NCI-H2081 (cell line): Measurements from ENCODE around the gene SPCS1.

Experiments used
- DNase-seq, 2 experiments: peaks; one replicate each; lab custom pipeline; 2025; lab: John Stamatoyannopoulos, UW

Gene SPCS1

DNA sequence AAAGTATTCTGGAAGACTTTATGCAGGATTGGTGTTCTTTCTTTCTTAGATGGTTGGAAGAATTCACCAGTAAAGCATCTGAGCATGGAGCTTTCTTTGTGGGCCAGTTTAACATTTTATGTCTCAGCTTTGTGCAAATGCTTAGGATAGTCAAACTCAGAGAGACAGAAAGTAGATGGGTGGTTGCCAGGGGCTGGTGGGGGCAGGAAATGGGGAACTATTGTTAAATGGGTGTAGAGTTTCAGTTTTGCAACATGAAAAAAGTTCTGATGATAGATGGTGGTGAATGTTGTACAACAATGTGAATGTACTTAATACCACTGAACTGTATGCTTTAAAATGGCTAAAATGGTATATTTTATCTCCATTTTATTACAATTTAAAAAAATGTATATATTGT is 24.8 kb downstream of the SPCS1 start:
- no peak for DNase-seq

DNA sequence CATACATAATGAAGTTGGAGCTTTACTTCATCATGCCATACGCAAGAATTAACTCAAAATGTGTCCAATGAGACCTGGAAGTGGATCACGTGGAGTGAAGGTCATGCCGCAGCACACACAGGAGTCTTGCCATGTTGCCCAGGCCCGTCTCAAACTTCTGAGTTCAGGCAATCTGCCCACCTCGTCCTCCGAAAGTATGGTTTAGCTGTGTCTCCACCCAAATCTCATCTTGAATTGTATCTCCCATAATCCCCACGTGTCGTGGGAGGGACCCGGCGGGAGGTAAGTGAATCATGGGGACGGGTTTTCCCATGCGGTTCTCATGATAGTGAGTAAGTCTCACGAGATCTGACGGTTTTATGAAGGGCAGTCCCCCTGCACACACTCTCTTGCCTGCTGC is 25.7 kb downstream of the SPCS1 start:
- no peak for DNase-seq

DNA sequence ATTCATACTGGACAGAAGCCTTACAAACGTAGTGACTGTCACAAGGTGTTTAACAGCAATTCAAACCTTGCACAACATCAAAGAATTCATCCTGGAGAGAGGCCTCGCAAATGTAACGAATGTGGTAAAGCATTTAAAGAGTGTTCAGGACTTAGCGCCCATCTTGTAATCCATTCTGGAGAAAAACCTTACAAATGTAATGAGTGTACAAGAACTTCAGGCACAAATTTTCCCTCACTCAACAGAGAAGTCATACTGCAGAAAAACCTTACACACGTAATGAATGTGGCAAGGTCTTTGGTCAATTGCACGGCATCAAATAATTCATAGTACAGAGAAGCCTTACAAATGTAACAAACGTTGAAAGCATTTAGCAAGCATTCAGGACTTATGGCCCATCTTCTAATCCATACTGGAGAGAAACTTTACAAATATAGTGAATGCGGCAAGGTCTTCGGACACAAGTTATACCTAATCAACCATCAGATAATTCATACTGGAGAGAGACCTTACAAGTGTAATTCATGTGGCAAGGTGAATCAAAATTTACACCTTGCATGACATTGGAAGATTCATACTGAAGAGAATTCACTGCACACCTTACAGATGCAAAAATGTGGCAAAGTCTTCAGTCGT is 27.5 kb downstream of the SPCS1 start:
- no peak for DNase-seq

DNA sequence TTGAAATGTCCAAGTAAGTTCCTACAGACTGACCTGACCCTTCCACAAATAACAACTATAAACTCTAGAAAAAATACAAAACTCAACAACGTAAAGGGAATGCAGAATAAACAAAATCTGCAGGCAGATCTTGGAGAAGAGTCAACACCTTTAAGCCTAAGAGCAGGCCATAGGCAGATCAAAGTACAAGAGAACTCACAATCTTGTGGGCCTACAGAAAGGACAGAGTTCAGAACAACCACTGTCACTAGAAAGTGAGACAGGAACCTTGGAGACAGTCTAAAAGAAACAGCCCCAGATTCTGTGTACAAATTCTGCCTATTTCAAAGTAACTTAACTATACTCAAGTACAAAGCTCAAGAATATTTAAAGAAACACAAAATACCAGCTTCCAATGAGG is 33.8 kb downstream of the SPCS1 start:
- no peak for DNase-seq

GRCh38 chr3:52742418-52743041 is 36.6 kb downstream of the SPCS1 start:
- no peak for DNase-seq

DNA sequence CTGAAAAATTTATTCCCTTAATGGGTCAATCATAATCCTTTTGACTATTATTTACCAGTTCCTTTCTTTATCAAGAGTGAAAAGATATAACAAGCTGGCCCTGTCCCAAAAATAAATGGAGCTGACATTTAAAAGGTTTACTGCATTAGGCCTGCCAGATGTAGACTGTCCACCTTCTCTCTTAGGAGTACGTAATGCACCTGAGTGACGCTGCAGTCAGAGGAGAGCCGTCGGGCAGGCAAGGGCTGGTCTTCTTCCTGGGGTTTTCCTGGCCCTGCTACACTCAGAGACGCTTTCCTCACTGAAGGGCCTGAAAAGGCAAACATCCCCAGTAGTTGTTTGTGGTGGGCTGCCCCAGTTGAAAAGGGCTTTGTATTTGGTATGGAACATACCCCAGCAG is 37.2 kb downstream of the SPCS1 start:
- no peak for DNase-seq

- DNase-seq = no peak
Observed at GRCh38 chr3:52743721-52744120, 37.8 kb downstream of the SPCS1 start.

- DNase-seq = no peak
Observed at GRCh38 chr3:52752045-52752660, 46.2 kb downstream of the SPCS1 start.

- no peak for DNase-seq
Observed at GRCh38 chr3:52754373-52754772, 48.5 kb downstream of the SPCS1 start.

GRCh38 chr3:52756141-52756540 is 50.2 kb downstream of the SPCS1 start:
- DNase-seq = no peak
